Measurements from ENCODE around the gene RIN3.
"Not testable (repeated sequence)": the region's sequence is repeated elsewhere in the genome, so short reads cannot be mapped to it uniquely, and the experiment has no call there.

The RIN3 gene

DNA sequence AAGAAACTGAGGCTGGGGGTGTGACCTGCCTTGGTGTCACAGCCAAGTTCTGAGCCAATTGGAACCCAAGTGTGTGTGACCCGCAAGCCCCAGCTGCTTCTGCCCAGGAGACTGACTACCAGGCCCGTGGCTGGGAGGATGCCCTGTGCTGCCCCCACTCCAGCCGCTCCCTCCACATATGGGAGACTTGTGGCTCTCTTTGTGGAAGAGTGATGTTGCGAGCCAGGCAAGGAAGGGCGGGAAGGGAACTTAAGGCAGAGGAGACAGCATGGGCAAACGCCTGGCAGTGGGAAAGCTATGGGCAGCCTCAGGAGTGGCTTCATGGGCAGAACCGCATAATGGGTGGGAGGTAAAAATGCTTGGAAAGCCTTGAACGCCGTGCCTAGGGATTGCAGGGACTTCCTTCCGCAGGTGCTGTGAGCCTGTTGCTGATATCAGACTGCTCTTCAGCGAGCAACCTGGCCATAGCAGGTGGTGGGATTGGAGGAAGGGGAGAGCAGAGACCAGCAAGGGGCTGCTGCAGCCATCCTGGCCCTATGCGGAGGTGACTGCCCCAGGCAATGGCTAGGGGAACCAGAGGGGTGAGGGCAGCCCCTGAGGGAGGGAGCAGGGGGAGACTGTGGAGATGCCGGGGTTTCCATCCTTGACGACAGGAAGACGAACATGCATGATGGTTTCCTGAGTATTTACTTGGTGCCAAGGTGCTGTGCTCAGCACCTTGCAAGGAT, 119.1 kb downstream of the RIN3 start:
- DNase-seq, result no peak

DNA sequence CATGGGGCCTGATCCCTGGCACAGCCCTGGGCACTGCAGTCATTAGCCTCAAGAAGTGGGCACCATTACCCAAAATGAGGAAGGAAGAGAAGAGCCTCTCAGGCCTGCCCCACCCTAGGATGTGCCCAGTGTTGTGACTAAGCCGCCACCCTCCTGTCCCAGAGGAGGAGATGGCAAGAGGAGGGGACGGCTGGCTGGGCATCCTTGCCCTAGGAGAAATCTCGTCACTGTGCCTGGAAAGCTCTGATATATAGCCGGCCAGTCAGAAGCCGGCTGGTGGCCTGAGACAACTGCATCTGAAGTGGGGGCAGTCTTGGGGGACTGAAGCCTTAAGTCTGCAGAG, 119.7 kb downstream of the RIN3 start:
- no peak for DNase-seq

DNA sequence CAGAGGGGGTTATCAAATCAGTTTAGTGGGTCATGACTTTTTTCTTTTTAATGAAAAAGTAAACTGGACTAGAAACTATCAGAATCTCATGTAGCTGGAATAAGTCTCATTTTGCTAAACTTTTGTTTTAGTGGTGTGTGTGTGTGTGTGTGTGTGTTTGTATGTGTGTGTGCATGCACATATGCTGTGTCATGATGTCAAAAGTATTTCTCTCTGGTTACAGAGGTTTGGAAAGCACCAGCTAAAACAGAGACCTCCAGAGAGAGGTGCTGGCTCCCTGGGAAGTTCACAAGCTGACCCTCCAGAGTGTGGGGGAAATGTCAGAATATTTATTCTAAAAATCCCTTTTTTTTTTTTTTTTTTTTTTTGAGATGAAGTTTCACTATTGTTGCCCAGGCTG, 120.1 kb downstream of the RIN3 start:
- no peak for DNase-seq

DNA sequence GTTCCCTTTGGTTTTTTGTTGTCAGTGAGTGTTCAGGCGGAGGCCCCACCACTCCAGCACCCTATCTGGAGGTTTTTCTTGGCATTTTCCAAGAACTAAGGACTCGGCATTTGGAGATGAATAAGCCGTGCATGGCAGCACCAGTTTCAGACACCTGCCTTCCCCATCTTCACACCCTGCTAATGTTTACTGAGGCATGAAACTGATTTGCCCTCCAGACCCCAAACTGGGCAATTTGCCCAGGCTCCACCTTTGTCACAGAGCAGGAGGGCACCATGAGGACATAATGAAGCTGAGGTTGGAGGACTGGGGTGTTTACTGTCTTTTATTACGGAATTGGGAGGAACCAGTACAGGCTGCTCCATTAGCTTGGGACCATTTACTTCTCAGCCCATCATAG, 121.5 kb downstream of the RIN3 start:
- no peak for DNase-seq

DNA sequence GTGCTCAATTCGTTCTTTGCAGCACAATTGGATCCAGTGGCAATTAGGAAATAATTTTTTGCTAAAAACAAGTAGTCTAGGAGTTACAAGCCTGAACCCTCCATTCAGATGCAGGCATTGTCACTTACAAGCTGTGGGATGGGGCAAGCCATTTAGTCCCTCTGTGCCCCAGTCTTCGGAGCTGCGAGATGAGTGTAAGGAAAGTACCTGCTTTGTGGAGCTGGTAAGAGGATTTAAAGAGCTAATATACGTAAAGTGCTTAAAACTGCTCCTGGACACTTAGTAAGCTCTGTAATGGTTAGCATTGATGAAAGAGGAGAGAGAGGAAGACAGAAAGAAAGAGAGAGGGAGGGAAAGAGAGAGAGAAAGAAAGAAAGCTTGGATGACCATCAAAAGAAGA, 122.3 kb downstream of the RIN3 start:
- no peak for DNase-seq

DNA sequence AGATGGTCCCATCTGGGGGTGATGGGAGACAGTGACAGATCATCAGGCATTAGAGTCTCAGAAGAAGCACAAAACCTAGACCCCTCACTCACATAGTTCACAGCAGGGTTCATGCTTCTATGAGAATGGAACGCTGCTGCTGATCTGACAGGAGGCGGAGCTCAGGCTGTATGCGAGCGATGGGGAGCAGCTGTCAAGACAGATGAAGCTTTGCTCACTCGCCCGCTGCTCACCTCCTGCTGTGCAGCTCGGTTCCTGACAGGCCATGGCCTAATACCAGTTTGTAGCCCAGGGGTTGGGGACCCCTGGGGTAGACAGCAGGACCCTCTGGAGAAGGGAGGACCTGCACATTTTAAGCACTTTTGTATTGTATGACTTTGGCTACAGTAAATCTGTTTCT, 123.6 kb downstream of the RIN3 start:
- DNase-seq, result no peak

DNA sequence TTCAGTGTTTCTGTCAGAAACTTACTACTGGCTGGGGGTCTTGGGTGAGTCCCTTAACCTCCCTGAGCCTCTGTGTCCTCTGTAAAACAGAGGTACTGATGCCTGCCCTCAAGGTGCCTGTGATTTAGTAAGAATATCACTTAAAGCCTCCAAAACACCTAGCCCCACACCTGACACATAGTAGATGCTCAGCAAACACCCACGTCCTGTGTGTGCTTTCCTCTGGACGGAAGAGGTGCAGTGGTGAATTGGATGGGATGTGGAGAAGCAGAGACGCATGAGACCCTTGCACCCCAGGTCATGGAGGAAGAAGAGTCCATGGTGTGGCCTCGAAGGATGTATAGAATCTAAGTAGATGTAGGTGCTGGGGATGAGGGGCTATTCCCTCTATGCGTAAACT, 124.3 kb downstream of the RIN3 start:
- DNase-seq, result no peak

DNA sequence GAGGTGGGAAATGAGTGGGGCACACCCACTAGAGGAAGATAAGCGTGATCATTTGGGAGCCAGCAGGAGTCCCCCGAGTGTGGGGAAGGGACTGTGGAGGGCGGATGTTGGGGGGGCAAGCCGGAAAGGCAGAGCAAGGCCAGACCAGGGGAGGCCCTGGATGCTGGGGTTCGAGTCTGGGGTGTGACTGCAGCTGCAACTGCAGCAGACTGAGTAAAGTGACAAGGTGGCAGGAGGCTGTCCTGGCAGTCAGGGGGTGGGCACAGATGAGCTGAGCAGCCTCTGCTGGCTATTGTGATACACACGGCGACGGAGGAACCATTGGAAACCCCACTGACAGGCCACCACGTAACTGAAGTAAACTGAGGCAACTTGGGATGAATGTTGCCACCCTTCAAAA, 124.7 kb downstream of the RIN3 start:
- DNase-seq, result no peak

DNA sequence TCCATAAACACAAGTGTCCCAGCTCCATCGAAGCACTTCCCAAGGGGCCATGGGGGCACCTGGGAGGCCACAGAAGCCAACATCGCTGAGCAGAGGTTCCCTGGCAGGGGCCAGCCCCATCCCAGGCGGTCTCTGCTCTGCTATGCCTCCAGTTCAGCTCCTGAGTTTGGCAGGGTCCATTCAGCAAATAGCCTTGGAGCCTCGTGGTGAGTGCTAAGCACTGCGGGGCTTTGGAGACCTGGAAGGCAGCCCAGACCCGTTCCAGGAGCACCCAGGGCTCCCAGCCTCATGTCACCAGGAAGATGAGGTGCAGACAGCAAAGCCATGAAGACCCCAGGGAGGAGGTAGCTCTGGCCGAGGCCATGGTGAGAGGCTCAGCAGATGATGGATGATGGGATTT, 125.3 kb downstream of the RIN3 start:
- no peak for DNase-seq

DNA sequence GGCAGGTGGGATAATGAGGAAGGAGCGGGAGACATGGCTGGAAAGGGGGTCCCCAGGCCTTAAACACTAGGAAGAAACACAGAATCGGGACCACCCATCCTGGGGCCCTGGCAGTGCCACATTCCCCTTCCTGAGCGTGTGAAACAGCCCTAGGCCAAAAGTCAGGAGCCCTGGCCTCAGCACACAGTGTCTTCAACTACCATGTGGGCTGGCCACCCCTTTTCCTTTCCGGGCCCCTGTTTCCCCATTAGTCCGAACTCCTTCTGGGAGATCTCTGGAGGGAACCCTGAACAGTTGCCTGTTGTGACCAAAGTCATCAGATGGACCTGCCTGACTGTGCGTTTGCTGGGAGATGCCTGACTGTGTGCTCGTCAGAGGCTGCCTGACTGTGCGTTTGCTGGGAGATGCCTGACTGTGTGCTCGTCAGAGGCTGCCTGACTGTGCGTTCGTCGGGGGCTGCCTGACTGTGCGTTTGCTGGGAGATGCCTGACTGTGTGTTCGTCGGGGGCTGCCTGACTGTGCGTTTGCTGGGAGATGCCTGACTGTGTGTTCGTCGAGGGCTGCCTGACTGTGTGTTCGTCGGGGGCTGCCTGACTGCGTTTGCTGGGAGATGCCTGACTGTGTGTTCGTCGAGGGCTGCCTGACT, 126.0 kb downstream of the RIN3 start:
- DNase-seq, result not testable (repeated sequence)

DNA sequence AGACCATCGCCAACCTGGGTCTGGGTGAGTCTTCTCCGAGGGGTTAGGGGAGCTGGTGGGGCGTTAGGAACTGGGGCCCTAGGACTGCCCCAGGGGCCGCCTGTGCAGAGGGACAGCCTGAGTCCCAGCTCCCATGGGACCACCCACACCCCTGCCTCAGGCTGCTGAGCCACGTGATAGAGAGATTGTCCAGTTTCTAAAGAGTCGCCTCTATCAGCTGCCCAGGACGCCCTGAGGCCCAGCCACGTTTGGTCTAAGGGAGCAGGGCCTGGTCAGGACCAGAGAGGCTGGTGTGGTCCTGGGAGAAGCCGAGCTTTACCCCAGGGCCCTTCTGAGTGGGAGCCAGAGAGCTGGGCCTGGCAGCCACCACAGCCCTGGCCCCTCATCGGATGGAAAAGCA, 127.7 kb downstream of the RIN3 start:
- no peak for DNase-seq

DNA sequence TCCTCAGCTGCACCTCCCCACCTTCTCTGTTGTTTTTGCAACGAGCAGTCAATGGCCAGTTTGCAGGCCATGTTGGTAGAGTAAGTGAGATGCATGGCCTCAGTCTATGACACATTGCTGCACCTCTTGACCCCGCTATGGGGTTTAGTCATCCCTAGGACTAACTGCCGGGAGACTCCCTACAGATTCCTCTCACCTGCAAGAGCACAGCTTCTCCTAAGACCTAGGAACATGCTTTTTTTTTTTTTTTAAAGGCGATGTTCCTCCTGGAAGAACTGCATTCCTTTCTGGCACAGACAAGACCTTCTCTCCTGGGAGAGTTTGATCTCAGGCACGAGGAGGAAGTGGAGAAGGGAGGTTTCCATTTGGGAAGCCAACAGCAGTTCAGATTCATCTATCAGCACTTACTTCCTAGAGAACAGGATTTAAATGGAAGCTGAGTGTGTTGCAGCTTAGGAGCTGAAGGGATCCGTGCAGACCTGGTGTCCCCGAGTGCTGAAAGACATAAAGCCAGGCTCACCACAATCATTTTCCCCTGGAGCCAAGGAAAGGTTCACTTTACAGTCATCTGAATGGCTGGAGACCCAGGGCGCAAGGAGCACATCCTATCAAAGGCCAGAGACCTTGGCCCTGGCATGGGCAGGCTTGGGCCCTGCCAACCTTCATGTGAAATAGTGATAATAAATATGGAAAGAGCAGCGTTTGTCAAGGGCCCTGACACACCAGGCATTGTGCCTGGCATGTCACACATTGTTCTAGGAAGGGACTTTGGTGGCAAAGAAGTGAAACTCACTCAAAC, 130.8 kb downstream of the RIN3 start:
- no peak for DNase-seq

DNA sequence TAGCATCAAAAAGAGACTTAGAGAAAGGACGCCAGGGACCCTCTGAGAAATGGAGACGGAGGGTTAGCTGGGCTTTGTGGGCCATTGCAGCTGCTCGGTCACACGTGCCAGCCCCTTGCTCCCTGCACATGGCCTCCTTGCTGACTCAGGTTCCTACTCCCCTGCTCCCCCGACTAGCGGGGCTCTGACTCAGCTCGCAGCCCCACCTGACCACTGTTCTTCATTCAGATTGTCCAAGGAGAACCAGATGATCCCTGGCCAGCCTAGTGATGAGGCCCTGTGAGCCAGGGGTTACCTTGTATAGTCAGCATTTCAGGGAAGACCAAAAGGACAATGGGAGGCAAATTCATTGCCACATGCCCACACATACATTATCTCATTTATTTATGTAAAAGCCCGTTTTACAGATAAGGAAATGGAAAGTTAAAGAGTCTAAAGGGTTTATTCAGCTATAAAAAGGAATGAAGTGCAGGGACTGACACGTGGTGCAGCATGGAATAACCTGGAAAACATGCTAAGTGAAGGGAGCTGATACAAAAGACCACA, 131.5 kb downstream of the RIN3 start:
- DNase-seq, result no peak

DNA sequence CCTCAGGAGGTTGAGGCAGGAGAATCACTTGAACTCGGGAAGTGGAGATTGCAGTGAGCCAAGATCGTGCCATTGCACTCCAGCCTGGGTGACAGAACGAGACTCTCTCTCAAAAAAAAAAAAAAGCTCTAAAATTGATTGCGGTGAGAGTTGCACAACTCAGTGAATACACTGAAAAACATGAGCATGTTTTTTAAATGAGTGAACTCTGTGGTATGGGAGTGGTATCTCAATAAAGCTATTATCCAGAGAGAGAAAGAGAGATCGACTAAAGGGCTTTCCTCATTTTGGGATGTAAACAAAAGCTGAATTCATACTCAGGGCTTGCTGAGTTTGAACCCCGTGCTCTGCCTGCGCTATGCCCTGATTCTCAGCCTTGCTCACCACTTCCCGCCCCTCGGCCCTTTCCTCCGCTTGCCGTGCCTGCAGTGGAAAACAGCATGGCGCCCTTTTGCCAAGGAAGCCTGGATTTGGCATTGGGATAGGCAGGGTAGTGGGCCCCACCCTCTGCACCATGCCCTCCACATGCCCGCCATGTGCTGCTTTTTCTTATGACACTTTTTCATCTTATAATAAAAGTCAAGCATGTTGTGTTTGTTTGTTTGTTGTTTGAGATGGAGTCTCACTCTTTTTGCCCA, 132.4 kb downstream of the RIN3 start:
- no peak for DNase-seq

DNA sequence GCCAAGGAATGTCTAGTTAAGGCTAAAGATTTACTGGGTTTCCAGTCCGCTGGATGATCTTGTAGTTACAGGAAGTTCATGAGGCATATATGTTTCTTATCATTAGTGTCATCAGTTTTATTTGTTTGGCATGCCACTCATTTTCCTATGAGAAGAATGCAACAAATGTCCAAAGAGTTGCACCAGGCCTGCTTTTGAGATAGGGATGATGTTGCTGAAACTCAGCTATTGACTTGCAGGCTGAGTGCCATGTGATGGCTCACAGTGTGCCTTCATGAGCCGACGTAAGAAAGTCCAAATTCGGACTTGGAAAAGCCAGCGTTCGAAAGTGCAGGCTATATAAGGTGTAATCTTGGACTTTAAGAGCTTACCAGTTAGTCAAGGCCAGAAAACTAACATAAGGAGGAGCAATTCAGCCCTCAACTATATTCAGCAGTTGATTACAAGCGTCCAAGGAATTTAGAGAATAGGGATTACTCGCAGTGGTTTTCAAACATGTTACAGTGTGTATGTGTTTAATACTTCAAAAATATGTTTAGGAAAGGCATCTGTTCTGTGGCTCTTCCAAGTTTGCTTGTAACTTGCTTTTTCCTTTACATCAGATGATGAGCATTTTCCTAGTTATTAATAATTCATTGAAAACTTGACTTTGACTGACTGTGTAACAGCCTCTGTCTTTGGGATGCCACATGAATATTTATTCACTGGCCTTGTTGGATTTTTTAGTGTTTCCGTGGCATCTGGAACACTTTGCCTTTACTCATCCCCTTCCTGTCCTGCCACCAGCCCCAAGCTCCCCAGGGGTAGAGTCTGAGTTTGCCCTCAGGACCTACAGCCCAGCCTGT, 133.6 kb downstream of the RIN3 start:
- no peak for DNase-seq

DNA sequence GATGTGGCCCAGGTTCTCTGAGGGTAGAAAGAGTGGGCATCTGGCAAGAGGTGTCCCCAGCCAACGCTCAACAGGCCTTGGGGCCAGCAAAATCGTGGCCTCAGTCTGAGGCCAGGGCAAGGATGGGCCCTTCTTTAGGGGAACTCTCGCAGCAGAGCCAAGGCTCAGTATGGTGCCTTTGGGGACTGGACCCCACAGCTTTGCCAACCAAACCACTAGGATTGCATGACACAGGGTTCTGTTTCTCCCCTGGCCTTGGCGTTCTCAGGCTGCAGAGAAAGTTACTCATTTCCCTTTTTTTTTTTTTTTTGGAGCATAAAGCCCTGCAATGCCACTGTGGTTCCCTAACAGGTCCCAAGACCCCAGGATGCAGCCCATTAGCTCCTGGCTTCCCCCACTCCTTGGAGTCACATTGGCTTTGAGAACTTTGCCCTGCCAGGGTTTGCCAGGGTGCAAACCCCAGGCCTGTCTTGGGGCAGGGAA, 134.3 kb downstream of the RIN3 start:
- no peak for DNase-seq

DNA sequence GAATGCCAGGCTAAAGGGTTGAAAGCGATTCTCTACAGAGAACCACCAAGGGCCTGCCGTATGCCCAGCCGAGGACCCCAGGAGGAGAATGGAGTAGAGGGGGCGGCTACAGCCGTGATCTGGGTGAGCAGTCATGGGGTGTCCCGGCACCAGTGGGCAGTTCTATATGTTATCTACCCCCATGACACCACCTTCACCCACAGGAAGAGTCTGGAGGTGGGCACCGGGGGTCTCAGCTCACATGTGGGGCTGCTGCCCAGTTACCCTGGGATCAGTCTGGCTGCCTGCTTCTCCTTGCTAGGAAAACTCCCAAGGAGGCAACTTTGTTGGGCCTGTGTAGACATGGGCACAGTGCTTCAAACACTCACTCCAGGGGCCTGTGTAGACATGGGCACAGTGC, 135.5 kb downstream of the RIN3 start:
- DNase-seq, result no peak

DNA sequence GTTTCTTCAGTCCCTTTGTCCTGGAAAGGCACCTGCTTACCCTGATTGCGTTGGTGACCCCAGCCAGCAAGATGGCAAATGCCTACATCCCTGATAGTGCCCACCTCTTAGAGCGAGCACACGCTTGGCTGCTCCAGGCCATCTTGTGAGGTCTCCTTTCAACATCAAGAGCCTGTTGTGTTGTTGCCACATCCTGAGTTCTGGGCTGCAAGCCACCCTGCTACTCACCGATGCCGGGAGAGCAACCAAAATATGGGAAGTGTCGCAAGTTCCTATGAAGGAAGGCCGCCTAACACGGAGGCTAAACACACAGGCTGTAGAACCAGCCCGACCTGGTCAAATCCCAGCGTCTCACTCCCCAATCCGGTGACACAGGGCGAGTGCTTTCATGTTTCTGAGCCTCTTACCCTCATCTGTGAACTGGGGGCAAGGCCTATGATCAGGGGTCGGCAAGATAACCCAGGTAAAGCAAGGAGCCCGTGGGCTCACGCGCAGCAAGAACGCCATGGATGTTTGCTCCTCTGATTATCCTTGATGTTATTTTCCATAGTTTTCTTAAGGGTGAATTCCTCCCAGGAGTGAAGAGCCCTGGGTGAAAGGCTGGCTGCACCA, 136.5 kb downstream of the RIN3 start:
- no peak for DNase-seq

DNA sequence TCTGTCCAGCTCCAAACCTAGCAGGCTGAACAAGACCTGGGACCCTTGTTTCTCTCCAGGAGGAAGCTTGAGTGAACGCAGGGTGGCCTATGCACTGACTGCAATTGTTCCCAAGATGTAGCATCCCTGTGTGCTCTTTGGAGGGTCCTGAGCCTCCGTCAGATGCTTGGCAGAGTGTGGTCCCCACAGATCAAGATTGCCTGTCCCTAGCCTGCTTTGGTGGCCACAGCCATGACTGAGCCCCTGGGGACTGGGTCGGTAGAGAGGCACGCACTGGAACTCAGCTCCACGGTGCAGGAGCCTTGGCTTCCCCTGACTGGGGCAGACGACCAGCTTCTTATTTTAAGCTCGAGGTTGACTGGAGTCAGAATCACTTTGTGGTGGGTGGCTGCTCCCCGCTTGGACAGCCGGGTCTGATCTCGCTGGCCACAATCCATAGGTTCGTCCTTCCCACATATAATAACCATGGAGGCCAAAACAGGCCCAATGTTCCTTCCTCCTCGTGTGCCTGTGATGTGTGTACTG, 137.1 kb downstream of the RIN3 start:
- no peak for DNase-seq

DNA sequence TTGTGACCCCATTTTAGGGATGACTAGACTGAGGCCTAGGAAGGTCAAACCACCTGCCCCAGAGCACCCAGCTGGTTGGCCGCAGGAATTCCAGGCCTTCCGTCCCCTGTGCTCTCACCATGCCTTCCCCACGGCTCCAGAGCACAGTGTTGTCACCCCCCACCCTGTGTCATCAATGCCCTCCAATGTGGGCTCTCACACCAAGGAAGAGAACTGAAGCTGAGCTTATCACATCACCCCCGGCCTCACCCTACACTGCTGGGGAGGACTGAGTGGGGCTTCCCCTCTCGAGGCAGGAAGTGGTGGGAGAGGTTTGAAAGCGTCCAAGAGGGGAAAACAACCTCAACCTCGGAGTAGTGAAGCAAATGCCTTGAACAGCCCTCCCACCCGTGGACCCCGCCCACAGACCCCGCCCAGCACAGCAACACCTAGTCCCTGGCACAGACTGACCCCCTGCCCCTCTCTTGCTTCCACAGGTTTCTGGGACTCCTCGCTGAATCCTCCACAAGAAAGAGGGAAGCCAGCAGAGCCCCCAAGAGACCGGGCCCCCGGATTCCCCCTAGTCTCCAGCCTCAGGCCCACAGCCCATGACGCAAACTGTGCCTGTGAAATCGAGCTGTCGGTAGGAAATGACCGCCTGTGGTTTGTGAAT, 137.7 kb downstream of the RIN3 start:
- peak; percentile 83 for DNase-seq
